NCI-H2081 (cell line): ENCODE results near the gene HES2.
"Not testable (repeated sequence)": the region's sequence is repeated elsewhere in the genome, so short reads cannot be mapped to it uniquely, and the experiment has no call there.

Experiments
- DNase-seq, 2 experiments: peaks; one replicate each; lab custom pipeline; 2025; lab: John Stamatoyannopoulos, UW

HES2 gene

DNA sequence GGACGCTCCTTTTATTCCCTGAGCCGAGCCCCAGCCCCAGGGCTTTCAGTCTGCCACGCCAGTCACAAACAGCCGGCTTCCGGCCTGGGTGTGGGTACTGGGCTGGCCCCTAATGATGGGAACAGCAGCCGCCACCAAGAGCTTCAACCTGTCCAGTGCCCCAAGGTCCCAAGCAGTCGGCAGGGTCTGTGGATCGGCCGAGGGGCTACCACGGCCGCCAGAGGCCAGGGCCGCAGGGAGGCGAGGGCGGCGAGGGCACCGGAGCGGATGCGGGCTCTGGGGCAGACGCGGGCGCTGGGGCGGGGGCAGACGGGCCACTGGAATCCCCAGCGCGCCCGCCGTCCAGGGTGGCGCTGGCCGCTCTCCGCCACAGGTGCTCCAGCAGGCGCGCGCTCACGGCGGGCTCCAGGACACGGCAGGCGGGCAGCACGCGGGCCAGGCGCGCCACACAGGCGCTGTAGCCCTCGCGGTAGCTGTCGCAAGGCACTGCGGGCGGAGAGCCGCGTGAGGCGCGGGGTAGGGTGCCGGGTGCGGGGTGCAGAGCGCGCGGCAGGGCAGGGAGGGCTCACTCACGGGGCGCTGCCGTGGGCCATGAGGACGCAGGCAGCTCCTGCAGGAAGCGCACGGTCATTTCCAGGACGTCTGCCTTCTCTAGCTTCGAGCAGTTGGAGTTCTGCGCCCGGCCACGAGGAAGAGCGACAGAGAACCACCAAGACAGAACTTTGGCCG lies 887 bp downstream of the HES2 start:
- no peak for DNase-seq

DNA sequence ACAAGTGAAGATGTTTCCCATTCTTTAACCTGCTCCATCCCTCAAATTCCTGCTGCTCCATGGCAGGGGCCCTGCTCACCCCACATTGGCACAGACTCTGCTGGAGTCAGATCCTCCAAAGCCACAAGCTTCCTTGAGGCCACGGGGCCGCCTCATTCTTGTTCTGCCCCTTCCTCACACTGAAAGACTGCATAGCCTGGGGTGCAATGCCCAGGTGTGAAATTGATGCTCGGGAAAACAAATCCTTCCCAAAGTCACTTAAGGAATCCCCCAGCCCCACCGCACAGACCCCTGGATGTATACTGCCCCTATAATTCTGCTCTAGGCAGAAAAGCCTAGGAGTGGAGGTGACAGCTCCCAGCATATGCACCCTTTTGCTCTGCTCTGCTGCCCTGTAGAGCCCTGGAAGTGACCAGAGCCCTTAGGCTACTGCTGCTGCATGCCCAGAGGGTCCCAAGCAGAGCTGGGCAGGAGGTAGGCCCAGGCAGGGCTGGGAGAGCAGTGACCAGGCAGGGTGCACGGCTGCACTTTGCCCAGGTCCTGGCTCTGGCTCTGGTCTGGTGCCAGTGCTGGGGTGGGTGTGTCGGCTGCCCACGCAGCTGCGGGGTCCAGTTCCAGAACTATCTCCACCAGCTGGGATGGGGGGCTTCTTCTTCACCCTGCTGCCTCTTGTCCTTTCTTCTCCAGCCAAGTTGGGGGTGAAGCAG lies 1.6 kb downstream of the HES2 start:
- DNase-seq = no peak

DNA sequence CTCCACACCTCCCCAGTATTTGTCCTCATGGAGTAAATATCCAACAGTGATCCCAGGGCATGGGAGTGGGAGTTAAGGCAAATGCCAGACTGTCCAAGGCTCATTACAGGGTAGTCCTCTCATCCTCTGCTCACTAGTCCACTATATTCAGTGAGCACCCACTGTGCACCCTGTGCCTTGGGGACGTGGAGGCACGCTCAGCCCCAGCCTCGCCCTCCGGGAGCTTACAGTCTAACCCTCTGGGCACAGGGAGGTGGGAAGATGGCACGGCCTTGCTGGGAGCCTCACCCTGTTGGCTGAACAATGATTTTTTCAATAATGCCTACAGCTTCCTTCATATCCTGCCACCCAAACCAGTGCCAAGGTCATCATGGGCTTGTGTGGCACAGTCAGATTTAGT lies 2.8 kb downstream of the HES2 start:
- no peak for DNase-seq

GRCh38 chr1:6416295-6416656 lies 3.4 kb downstream of the HES2 start:
- no peak for DNase-seq

GRCh38 chr1:6414881-6415626 lies 4.7 kb downstream of the HES2 start:
- DNase-seq = no peak

- DNase-seq = peak; percentile 18 to 49
These were observed 5.3 kb downstream of the HES2 start for GRCh38 chr1:6414443-6414844.

DNA sequence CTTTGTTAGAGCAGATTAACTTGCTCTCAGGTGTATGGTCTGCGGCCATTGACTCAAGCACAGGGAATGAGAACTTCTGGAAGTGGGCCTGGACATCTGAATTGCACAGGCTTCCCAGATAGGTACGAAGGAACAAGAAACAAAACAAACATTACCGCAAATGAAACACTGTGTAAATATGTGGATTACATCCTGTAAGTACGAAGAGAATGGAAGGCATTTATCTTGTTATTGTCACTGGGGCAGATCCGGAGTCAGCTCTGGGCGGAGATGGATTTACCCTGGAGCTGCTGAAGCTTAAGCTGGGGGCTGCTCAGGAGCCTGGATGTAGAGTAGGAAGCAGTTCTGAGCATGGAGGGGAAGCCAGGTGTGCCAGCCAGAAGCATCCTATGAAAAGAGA lies 6.8 kb downstream of the HES2 start:
- peak; percentile 47 to 75 for DNase-seq

GRCh38 chr1:6410248-6410893 lies 9.3 kb downstream of the HES2 start:
- DNase-seq = no peak

- DNase-seq = no peak
These were observed 10.0 kb downstream of the HES2 start for GRCh38 chr1:6409733-6410132.

GRCh38 chr1:6409053-6409452 lies 10.7 kb downstream of the HES2 start:
- DNase-seq = no peak

- DNase-seq = no peak
These were observed 11.7 kb downstream of the HES2 start for GRCh38 chr1:6408023-6408422.

DNA sequence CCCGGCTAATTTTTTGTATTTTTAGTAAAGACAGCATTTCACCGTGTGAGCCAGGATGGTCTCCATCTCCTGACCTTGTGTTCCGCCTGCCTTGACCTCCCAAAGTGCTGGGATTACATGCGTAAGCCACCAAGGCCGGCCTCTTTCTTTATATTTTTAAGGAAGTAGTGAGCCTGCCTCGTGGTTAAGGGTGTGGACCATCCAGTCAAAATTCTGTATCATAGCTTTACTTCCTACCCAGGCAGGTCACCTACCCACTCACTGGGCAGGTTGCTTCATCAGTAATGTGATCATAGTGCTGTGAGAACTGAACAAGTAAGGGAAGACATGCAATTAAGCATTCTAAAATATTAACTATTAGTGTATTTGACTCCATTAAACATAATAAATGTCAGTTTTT lies 18.0 kb downstream of the HES2 start:
- no peak for DNase-seq

- no peak for DNase-seq
These were observed 20.4 kb downstream of the HES2 start for GRCh38 chr1:6399294-6399693.

- DNase-seq = no peak
These were observed 21.8 kb downstream of the HES2 start for GRCh38 chr1:6397844-6398441.

DNA sequence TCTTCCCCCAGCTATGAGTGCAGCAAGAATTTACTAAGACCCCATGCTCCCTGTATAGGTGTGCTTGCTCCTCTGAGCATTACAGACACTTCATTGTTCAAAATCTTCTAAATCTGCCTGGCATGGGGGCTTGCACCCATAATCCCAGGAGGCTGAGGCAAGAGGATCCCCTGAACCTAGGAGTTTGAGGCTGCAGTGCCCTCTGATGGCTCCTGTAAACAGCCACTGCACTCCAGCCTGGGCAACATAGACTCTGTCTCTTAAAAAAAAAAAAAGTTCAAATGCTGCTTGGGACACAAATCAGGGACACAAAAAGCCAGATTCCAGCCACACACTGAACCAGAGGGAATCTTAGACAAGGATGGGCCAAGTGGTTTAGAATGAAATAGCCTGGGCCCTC lies 22.7 kb downstream of the HES2 start:
- DNase-seq = no peak

DNA sequence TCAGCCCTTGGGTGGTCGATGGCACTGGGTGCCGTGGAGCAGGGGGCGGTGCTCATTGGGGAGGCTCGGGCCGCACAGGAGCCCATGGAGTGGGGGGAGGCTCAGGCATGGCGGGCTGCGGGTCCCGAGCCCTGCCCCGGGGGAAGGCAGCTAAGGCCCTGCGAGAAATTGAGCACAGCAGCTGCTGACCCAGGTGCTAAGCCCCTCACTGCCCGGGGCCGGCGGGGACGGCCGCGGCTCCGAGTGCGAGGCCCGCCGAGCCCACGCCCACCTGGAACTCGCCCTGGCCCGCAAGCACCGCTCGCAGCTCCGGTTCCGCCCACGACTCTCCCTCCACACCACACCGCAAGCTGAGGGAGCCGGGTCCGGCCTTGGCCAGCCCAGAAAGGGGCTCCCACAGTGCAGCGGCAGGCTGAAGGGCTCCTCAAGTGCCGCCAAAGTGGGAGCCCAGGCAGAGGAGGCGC lies 23.9 kb downstream of the HES2 start:
- not testable (repeated sequence) for DNase-seq

- not testable (repeated sequence) for DNase-seq
These were observed 24.6 kb downstream of the HES2 start for GRCh38 chr1:6395130-6395529.

- DNase-seq = peak; percentile 91 to 92
These were observed 26.1 kb downstream of the HES2 start, which contains the start of gene ACOT7 for GRCh38 chr1:6393400-6394187. TSS of gene ACOT7 (minus strand) at chr1:6393767. CDS start at chr1:6393399, 368 bp downstream.

- no peak for DNase-seq
These were observed 26.8 kb downstream of the HES2 start for GRCh38 chr1:6392809-6393399.

DNA sequence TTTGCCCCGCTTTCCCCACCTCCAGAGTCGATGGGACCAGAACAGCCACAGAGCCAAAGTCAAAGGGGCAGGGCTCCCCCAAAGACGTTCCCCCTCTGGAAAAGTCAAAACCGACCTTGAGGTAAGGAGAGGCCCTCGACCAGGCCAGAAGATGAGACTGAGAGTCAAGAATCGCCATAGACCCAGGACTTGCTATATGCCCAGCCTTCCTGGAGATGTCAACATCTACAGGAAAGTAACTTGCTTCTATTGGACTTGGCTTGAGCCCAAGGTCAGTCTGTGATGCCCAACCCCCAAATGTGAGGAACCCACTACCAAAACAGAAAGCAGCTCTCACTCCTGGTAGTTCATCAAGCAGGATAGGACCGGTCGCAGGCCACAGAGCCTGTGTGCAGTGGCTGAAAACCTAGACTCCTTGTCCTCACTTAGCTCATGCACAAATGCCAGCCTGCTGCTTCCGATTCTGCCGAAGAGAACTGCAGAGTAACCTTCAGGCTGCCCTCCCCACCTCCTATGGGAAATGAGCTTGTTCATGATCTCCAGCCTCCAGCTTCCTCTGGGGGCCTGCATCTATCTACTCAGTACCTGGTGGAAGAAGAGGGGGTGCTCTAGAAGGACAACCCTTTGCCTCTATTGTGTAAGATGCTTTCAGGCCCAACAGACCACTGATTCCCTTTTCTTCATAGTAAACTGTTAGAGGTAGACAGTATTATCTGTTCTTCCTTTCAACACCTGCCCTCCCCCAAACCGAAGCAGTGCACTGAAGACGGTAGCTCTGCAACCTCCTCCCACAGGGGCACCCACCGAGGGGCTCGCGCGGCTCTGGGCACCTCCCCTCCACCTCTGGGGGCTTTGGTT lies 27.5 kb downstream of the HES2 start:
- DNase-seq = peak in 1 of 2 experiments; percentile 29
